HG02943 (cell line): Measurements from ENCODE around the gene ST6GALNAC4.

ENCODE experiments used
- ATAC-seq: cut with Tn5 transposase; IDR thresholded peaks from one replicate; pipeline ENCODE4 v1.9.1; 2021; ENCODE audit warnings: mild to moderate bottlenecking, low read depth, moderate library complexity; ENCODE audit not compliant: unreplicated experiment

Gene ST6GALNAC4

DNA sequence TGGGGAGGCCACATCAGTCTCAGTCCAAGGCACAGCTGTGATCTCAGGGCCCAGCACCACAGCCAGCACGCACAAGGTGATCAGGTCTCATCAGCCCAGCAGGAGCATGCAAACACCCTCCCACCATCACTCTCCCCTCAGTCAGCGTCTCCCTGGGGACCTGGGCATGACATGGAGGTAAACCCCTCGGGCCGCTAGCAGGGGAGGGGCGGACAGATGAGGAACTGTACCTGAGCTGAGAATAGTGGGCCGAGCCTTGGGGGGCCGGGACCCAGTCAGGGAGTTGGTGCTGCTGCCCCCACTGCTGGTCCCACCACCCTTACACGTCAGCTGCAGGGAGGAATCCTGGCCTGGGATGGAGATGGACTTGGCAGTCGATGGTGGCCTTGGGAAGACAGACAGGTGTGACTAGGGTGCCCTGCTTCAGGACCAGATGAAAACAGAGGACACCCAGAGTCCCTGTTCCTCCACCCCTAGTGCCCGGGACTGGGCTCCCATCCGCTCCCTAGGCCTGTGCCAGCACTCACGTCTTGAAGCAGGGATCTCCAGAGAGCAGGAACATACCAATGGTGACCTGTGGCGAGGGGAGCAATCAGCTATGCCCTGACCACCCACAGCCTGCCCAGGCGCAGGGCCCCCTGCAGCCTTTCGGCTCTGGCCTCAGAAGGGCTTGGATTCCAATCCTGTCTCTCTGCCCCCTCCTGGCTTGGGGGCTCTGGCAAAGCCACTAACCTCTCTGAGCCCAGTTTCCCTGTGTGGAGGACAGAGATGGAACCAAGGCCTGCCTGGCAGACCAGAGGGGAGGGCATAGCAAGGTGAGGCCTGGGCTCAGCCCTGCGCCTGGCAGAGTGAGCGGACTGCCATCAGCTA is 31.2 kb upstream of the ST6GALNAC4 start:
- ATAC-seq, result no peak

DNA sequence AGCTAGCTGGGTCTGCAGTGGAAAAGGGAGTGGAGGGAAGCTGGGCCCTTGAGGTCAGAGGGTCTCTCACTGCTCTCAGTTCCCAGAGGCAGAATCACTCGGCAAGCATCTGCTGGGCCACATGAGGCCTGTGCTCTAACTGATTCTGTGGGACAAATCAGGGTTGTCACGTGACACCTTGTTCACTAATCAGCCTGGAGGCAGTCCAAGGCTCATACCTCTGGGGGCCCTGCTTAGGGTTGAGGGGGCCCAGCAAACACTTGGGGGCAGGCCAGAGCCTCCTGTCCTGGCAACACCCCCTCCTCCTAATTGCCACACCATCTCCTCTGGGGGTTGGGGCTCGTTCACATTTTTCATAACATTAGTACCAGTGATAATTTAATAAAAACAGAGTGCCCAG is 29.9 kb upstream of the ST6GALNAC4 start:
- no peak for ATAC-seq

DNA sequence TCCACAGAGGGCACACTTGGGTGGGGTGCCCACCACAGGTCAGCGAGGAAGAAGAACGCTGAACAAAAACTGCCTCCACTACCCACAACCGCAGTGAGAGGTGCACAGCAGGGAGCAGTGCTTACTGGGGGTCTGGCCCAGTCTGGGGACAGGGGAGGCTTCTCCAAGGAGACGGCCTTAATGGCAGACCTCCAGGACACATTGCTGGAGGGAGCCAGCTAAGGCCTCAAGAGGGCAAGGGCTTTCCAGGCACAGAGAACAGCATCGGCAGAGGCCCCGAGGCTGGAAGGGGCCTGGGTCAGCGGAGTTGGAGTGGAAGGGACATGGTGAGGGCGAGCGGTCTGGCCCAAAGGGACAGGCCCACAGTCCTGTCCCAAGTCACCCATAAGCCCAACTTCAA is 29.1 kb upstream of the ST6GALNAC4 start:
- no peak for ATAC-seq

DNA sequence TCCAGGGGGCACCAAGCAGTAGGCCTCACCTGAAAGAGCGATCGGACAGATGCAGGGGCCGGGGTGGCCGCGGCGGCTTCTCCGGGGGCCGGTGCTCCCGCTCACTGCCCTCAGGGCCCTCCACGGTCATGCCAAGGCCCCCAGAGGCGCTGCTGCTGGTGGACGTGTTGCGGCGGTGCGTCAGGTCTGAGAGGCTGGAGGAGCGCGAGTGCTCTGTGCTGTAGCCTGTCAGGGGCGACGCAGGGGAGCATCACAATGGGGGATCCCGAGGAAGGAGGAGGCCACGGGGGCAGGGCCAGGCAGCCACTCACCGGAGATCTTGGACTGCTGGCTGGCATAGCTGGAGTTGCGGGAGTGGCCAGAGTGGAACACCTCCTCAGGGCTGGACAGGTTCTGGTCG is 28.5 kb upstream of the ST6GALNAC4 start:
- ATAC-seq, result no peak

DNA sequence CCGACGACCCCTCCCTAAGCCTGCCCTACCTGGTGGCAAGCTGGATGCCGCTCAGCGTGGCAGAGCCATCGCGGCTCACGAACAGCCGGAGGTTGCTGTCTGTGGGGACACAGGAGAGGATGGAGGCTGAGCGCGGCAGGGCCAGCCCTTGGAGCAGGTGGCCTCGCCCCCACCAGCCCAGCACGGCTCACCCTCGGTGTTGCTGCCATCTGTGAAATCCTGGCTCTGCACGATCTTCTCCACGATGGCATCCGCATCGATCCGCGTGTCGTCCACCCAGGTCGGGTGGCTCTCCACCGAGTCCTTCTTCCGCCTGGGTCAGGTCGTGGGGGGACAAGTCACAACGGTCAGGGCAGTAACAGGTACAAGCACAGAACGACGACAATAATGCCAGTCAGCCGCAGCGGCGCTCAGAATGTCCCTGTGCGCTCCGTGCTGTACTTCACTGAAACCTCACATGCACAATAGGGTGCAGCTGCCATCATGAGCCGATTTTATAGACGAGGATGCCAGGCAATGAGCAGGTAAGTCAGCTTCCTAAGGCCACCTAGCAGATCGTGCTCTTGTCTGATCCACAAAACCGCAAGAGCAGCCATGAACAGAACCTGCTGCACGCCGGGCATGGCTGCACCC is 27.9 kb upstream of the ST6GALNAC4 start:
- ATAC-seq, result no peak

DNA sequence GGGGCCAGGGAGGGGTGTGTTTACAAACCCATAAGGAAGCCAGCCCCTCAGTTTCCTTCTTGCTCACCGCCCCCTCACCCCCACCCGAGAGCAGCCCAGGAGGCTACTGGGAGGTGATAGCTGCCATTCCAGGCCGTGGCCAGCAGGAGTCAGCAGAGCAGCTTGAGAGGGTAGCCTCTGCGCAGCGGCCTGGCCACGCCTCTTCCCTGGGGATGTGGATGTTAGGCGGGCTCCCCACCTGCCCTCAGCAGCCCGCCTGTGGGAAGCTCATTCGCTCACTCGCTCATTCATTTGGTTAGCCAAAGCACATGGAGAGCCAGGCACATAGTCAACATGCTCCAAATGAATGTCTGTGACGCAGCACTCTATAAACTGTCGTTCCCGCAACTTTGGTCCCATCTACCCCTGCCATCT is 26.9 kb upstream of the ST6GALNAC4 start:
- ATAC-seq, result no peak

DNA sequence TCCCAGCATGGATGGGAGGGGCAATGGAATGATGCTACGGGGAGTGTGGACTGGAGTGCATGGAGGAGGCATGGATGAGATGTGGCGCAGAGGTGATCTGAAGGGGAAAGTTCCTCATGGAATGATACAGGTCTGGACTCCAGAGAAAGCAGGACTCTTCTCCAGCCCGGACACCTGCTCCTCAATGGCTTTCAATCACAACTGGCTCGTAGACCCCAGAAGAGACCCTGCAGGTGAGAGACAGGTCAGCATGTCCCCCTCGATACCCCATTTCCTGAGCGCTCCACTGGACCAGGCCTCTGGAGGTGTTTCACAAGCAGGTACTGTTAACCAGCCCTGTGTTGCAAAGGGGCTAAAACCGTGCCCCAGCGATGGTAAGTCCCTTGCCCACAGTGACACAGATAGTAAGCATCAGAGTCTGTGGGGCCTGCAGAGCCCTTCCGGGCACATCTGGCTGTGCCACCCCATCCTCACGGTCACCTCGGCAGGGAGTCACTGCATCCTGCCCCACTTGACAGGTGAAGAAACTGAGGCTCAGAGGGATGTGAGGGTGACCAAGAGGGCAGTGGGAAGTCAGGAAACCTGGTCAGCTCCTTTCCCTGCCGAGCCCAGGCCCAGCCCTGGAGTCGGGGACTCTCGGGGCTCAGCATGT is 26.3 kb upstream of the ST6GALNAC4 start:
- ATAC-seq, result no peak

DNA sequence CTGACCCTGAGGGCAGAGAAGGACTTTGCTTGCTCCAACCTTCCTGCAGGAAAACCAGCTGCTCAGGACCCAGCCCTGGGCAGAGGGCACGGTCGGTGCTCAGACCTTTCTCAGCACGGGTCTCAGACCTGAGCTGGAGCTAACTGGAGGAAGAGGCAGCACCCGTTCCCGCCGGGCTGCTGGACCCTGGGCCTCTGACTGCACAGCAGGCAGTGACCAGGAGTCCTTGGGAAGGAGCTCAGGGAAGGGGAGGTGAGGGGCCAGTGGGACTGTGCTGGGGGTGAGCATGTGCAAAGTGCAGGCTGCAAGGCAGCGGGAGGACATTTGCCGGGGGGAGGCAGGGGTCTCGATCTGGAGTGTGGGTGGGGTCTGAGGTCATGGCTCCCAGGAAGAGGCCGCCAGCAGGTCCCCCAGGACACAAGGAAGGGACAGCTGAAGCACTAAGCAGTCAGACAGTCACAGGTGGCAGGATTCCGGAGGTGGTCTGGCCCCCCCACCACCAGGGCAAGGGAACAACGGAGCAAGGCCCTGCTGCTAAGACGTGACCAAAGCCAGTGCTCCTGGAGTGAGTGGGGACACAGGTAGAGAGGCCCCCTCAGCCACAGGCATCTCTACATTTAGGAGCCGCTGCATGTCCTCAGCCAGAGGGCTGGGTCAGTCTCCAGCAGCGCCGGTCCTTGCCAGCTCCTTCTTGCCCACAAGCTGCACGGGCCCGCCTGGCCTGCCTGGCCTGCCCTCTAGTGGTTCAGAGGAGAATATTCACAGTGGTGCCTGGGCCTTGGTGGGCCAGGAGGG is 25.6 kb upstream of the ST6GALNAC4 start:
- no peak for ATAC-seq

DNA sequence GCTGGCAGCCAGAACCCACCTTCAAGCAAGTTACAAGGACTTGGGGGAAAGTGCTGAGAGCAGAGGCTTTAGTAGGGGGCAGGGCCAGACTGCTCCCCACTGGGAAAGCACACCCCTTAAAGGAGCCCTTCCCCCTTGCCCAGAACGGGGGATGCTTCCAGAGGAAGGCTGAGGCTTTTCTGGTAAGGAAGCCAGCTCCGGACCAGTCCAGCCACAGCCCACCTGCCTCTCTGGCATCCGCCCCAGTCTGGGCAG is 25.0 kb upstream of the ST6GALNAC4 start:
- no peak for ATAC-seq

DNA sequence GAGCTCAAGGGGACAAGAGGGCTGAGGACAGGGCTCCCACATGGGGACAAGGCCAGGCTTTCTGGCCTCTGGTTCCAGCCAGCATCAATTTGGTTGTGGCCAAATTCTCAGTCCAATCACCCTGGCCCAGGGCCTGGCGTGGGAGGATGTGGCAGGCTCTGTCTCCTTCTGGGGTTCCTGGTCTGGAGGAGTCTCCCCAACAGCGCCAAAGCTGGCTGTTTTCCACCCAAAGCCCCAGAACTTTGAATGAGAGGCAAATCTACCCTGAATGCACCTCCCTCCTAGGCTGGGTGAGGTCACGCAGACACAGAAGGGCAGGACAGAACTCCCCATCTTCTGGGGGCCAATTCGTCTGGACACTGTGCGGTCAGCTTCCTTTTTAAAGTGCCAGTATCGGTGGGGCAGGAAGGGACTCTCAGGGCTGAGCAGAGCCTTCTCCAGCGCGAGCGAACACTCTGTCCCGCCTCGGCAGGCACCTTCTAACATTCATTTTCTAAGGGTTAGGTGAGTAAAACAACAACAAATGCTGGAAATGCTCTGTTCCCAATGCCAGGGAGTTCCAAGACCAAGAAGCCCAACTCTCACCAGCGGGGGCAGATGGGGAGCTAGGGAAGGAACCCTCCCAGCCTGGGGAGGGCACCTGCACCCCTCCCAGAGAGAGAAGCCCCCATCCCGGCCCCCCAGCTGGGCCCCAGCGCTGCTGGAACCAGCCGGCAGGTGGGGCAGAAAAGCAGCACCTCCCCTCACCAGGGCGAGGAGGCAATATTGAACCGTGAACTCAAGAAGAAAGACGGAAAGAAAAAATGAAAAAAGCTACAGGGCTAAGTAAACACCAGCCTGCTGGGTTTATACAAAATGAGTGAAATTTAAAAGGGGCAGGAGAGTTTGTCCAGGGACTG is 24.5 kb upstream of the ST6GALNAC4 start:
- ATAC-seq, result no peak

DNA sequence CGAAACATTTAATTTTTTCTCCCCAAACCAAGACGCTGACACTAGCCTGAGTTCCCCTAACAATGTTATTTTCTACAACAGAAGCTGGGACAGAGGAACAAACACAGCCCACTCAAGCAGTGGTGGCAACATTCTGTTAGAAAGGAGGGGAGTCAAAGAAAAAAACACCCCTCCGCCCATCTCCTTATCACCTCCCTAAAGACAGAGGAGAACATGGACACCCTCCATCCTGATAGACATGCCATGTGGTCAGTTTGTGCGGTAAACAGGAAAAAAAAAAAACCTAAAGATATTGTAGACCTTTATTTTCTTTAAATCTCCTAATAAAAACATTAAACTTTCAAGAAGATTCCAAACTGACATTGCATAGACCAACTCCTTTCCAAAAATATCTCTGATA is 23.8 kb upstream of the ST6GALNAC4 start:
- ATAC-seq, result no peak

DNA sequence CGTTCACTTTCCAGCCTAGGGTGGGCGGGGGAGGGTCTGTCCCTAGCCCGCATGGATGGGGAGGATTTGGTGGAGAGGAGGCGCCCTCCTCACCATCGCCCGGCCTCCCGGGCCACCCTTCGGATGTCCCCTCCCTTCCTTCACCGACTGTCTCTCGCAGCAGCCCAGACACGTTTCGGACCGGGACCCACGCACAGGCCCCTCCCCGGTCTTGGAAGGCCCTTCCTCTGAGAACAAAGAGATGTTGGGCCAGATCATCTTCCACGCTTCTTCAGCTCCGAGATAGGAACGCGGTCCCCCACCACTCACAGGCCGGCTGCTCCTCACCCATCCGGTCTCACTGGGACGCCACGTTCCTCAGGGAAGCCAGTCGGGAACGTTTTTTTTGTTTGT is 21.5 kb upstream of the ST6GALNAC4 start:
- no peak for ATAC-seq

DNA sequence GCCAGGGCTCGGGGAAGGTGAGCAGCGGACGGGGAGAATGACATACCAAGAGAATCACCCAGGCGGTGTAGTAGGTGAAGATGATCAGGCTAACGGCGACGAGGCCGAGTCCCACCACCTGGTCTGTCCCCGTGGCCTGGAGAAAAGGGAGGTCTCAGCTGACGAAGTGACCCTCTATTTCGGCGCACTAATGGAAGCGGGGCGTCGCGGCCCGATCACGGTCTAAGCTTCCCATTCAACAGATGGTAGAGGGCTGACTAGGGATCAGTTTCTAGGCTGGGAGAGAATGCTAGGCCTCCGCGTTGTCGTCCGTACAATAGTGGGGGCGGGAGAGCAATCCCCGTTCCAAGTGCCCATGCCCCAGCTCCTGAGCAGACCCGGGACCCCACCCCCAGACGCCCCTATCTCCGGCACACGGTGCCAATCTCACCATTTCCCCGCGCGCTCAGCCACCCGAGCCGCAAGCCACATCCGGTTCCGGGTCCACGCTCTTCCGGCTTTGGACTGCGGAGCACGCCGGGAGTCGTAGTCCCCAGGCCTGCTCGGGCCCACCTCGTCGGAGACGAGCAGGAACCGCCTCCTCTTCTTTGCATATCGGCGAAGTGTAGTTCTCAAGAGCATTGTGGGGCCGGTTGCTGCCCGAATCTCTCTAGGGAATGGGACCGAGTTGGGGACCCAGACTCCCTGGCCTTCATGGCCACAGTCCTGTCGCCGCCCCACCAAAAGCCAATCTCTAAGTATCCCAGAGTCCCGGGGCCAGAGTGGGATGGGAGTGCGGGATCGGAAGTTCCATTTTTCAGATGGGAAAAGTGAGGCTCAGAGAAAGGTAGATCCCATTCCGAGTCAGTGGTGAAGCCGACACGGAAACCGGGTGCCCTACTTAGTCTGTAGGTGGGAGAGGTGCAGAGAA is 20.8 kb upstream of the ST6GALNAC4 start, which contains the start of gene DPM2:
Gene DPM2 (minus strand): TSS at position 467 of the 910 bp plus-strand sequence. CDS start 34 bp downstream, at position 433.
- peak; percentile 64 for ATAC-seq

DNA sequence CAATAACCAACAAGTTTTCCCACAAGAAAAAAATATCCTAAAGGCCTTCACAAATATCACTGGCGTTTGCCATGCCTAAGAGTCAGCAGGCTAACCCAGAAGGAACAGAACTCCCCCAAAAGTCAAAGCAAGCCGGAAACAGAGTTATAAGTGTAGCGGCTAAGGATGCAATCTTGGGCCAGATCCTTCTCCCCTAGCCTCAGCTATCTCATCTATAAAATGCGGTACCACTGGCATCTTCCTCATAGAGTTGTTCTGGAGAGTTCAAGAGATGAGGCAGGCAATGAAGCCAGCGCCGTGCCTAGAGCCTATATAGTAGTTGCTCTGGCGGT is 20.2 kb upstream of the ST6GALNAC4 start:
- no peak for ATAC-seq

DNA sequence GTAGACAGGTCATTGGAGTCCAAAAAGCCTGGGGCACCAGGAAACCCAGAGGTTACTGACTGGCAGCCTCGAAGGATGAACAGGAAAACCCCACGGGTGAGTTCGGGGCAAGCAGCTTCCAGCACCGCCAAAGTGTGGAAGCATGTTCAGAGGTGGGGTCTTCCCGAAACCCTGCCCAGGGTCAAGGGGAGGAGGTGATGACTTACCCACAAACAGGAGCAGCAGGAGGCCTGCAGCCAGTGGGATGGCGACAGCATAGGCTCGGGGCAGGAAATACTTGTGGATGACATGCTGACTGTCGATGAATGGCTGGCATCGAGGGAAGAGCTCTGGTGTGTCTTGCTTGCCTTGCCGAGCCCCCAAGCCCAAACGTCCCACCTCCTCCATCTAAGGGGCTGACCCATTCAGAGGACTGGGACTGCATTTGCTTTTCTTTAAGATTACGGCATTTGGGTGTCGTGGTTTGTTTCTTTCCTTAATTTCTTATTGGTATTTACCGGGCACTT is 19.6 kb upstream of the ST6GALNAC4 start:
- ATAC-seq, result no peak

DNA sequence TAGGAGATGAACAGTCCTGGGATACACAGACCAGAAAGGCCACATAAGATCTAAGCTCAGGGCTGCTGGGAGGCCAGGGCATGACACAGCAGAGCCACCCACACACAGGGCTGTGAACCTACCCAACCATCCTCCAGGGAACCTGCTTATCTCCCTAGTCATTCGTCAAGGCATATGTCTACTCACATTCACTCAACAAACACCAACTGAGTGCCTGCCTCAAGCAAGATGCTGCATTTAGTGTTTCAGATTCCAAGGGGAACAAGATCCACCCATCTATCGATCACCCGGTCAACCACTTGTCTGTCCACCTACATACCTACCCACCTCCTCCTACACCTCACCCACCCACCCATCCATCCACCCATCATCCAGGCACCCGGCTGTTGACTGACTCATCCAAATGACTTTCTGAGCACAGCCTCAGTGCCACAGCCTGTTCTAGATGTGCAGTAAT is 19.0 kb upstream of the ST6GALNAC4 start:
- ATAC-seq, result no peak

DNA sequence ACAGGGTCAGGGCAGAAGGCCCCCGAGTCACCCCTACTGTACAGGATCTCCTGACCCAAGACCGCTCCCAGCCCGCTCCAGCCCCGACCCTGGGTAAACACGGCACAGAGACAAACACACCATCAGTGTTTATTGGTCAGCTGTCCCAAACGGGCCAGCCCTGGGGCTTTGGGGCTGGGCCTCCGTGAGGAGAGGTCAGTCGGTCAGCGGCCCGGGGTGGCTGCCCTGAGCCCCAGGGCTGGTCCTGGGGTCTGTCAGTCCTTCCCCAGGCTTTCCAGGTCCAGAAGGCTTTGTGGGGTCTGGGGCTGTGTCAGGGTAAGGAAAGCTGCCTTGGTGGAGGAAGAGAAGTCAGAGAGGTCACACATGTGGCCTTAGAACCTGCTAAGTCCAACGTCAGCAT is 18.1 kb upstream of the ST6GALNAC4 start:
- no peak for ATAC-seq

DNA sequence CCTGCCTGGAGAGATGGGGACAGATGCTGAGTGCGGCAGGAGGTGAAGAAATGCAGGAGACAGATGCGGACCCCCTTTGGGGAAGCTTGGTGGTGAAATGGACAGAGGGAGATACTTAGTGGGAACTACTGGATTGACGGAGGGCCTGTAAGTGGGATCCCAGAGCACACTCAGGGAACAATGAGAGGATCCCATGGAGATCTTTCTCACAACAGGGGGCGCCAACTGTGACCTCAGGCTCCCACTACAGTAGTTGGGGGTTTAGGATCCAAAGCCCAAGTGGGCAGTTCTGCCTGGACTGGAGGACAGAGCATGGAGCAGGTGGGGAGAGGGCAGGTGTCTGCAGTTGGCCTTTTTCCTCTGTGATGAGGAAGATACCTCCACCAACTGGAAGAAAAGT is 17.4 kb upstream of the ST6GALNAC4 start:
- ATAC-seq, result no peak
